GM23338 (cell line): ENCODE results near the gene ATP9A. TPM values are rescaled to one million over a fixed set of nuclear protein-coding genes. Genes with fewer than 3 reads are reported as not detected.

Experiments
- ATAC-seq: fragments of 200-7000 bp; cut with Tn5 transposase; 3 replicates; pipeline ENCODE4 v1.9.1; 2020
- DNase-seq: peaks from one replicate; pipeline ENCODE4 v3.0.0-alpha.2; 2015; ENCODE audit warnings: low spot score
- H2AFZ ChIP-seq: fragments of 200-600 bp; sonication (generic); 2 replicates; pipeline ENCODE4 v1.8.0; 2016; ENCODE audit warnings: antibody characterized with exemption, mild to moderate bottlenecking, moderate library complexity
- H3F3A ChIP-seq: fragments of 200-600 bp; sonication (generic); replicated peaks from 2 replicates; pipeline ENCODE4 v1.8.0; 2017; ENCODE audit warnings: antibody characterized with exemption, mixed run types, low read depth
- H3K27ac ChIP-seq: fragments of 200-600 bp; sonication (generic); 2 replicates; pipeline ENCODE4 v1.6.1; 2016; ENCODE audit warnings: low read depth
- H3K27me3 ChIP-seq: fragments of 200-600 bp; sonication (generic); 2 replicates; pipeline ENCODE4 v1.8.0; 2016; ENCODE audit warnings: mild to moderate bottlenecking, mixed run types, moderate library complexity; ENCODE audit not compliant: insufficient read depth
- H3K36me3 ChIP-seq: fragments of 200-600 bp; sonication (generic); 2 replicates; pipeline ENCODE4 v1.8.0; 2016; ENCODE audit warnings: mild to moderate bottlenecking; ENCODE audit not compliant: insufficient read depth
- H3K4me1 ChIP-seq: fragments of 200-600 bp; sonication (generic); 2 replicates; pipeline ENCODE4 v1.8.0; 2016; ENCODE audit warnings: mild to moderate bottlenecking, moderate library complexity; ENCODE audit not compliant: insufficient read depth
- H3K4me2 ChIP-seq: fragments of 200-600 bp; sonication (generic); 2 replicates; pipeline ENCODE4 v1.7.1; 2017; ENCODE audit warnings: mixed run types
- H3K4me3 ChIP-seq: fragments of 200-600 bp; sonication (generic); 2 replicates; pipeline ENCODE4 v1.6.1; 2016; ENCODE audit warnings: mixed run types
- H3K79me2 ChIP-seq: fragments of 200-600 bp; sonication (generic); replicated peaks from 2 replicates; pipeline ENCODE4 v1.8.0; 2017; ENCODE audit warnings: mild to moderate bottlenecking; ENCODE audit not compliant: insufficient read depth
- H3K9me2 ChIP-seq: fragments of 200-600 bp; sonication (generic); 2 replicates; pipeline ENCODE4 v1.8.0; 2017; ENCODE audit not compliant: insufficient read depth
- H4K20me1 ChIP-seq: fragments of 200-600 bp; sonication (generic); replicated peaks from 2 replicates; pipeline ENCODE4 v1.8.0; 2017; ENCODE audit warnings: mild to moderate bottlenecking; ENCODE audit not compliant: insufficient read depth
- H3K27ac Mint-ChIP-seq: 2 replicates; pipeline ENCODE4 v1.8.0; 2020; ENCODE audit warnings: inconsistent platforms, mild to moderate bottlenecking, moderate library complexity, mixed read lengths
- H3K27me3 Mint-ChIP-seq: 3 replicates; pipeline ENCODE4 v1.8.0; 2022; ENCODE audit warnings: low read depth, mild to moderate bottlenecking, moderate library complexity, mixed read lengths, inconsistent platforms; ENCODE audit not compliant: insufficient read depth, poor library complexity
- H3K36me3 Mint-ChIP-seq: 3 replicates; pipeline ENCODE4 v1.8.0; 2021; ENCODE audit warnings: low read depth, mild to moderate bottlenecking, inconsistent platforms, moderate library complexity, mixed read lengths
- H3K4me1 Mint-ChIP-seq: 3 replicates; pipeline ENCODE4 v1.8.0; 2020; ENCODE audit warnings: mild to moderate bottlenecking, inconsistent platforms, mixed read lengths
- H3K4me3 Mint-ChIP-seq: 3 replicates; pipeline ENCODE4 v1.8.0; 2021; ENCODE audit warnings: moderate library complexity, mild to moderate bottlenecking, inconsistent platforms, mixed read lengths
- H3K9me3 Mint-ChIP-seq: 3 replicates; pipeline ENCODE4 v1.8.0; 2020; ENCODE audit warnings: moderate library complexity, mild to moderate bottlenecking, inconsistent platforms, mixed read lengths
- POLR2AphosphoS5 ChIP-seq: IDR thresholded peaks from 2 replicates; pipeline ENCODE4 v1.6.1; 2016; ENCODE audit warnings: antibody characterized with exemption, low read depth
- STAT1 ChIP-seq: IDR thresholded peaks from one replicate; pipeline ENCODE4 v1.6.1; 2016; ENCODE audit warnings: antibody characterized with exemption; ENCODE audit not compliant: unreplicated experiment
- polyA plus RNA-seq: library from polyadenylated mRNA; unstranded; fragments of >200 nt; fragmentation: Nextera tagmentation; extraction: Ambion mirVana; gene quantifications from 2 replicates; pipeline ENCODE4 v1.2.1, GENCODE V29; 2016
- total RNA-seq: library from RNA; depleted of rRNA; stranded (reverse); fragments of >200 nt; shearing (Covaris generic); gene quantifications from 2 replicates; pipeline ENCODE4 v1.2.3, GENCODE V29; 2014
- TF ChIP-seq, protein P1 (sequence below): IDR thresholded peaks from one replicate; pipeline ENCODE4 v1.6.1; 2018; ENCODE audit warnings: antibody characterized with exemption; ENCODE audit not compliant: unreplicated experiment
- TF ChIP-seq, protein P2 (sequence below): fragments of 250-450 bp; sonication (Bioruptor Pico); IDR thresholded peaks from 2 replicates; pipeline ENCODE4 v1.5.0; 2020; ENCODE audit warnings: mild to moderate bottlenecking, moderate library complexity
- TF ChIP-seq, protein P3 (sequence below): IDR thresholded peaks from 2 replicates; pipeline ENCODE4 v1.6.1; 2016; ENCODE audit warnings: antibody characterized with exemption
- TF ChIP-seq, protein P4 (sequence below), 2 experiments: fragments of 200-600 bp in 1 of 2; sonication (generic) in 1 of 2; conservative IDR thresholded peaks; 2 replicates each; pipeline versions ENCODE4 v1.5.1 to v1.6.1; 2016 to 2017; ENCODE audit warnings: antibody characterized with exemption in 2 of 2, low read depth in 2 of 2, mild to moderate bottlenecking in 2 of 2, moderate library complexity in 1 of 2

The ATP9A gene
- total and polyA plus RNA-seq, 2 experiments from 2014 or later = 0.94 to 5.9 TPM

DNA sequence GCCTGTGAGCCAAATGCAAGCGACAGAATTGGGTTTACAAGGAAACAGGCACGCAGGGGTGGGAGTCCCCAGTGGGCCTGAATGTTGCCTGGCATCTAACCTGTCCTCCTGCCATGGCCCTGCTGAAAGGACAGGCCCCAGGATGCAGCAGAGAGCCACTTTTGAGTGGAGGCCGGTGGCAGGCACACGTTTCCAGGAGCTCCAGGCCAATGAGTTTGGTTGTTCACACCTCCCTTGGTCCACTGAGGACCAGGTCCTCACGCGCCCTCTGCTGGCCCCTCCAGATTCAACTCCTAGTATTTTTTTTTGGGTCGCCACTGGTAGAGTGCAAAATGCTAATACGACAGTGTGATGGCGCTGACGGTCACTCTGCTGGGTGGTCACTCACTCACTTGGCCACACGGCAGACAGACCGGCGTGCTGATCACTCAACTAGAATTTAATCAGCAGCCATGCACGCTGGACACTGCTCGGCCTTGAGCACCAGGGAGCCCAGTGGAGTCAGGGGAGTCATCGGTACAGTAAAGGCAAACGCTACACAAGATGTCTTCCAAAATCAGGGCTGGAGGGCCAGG lies 143.9 kb downstream of the ATP9A start:
- ATAC-seq (peak; percentile 93), DNase-seq (peak; percentile 92)
- Mint-ChIP-seq H3K9me3 (no peaks in the 10 kb centered on the region), H3K4me1 (peaks cover 7% of the 10 kb centered on the region), H3K36me3 (no peaks in the 10 kb centered on the region), H3K27ac (peak overlapping the region; percentile 65; the same call in 1 of the 2 replicates), H3K4me3 (no peak overlapping the region), H3K27me3 (peaks cover 5% of the 10 kb centered on the region)
- no peaks in the 10 kb centered on the region for H3K79me2 ChIP-seq
- H3K27me3 ChIP-seq = no peaks in the 10 kb centered on the region
- no peaks in the 10 kb centered on the region for H3K4me1 ChIP-seq
- H2AFZ ChIP-seq = no peak overlapping the region; the same call in 1 of the 2 replicates
- H3F3A ChIP-seq = no peaks in the 10 kb centered on the region
- no peaks in the 10 kb centered on the region for H3K9me2 ChIP-seq
- no peaks in the 10 kb centered on the region for H4K20me1 ChIP-seq
- H3K36me3 ChIP-seq = no peaks in the 10 kb centered on the region
- no peak overlapping the region for H3K27ac ChIP-seq
- H3K4me3 ChIP-seq = no peak overlapping the region
- no peak overlapping the region for H3K4me2 ChIP-seq
- TF ChIP-seq STAT1 = no peak
- TF ChIP-seq, protein P1, sequence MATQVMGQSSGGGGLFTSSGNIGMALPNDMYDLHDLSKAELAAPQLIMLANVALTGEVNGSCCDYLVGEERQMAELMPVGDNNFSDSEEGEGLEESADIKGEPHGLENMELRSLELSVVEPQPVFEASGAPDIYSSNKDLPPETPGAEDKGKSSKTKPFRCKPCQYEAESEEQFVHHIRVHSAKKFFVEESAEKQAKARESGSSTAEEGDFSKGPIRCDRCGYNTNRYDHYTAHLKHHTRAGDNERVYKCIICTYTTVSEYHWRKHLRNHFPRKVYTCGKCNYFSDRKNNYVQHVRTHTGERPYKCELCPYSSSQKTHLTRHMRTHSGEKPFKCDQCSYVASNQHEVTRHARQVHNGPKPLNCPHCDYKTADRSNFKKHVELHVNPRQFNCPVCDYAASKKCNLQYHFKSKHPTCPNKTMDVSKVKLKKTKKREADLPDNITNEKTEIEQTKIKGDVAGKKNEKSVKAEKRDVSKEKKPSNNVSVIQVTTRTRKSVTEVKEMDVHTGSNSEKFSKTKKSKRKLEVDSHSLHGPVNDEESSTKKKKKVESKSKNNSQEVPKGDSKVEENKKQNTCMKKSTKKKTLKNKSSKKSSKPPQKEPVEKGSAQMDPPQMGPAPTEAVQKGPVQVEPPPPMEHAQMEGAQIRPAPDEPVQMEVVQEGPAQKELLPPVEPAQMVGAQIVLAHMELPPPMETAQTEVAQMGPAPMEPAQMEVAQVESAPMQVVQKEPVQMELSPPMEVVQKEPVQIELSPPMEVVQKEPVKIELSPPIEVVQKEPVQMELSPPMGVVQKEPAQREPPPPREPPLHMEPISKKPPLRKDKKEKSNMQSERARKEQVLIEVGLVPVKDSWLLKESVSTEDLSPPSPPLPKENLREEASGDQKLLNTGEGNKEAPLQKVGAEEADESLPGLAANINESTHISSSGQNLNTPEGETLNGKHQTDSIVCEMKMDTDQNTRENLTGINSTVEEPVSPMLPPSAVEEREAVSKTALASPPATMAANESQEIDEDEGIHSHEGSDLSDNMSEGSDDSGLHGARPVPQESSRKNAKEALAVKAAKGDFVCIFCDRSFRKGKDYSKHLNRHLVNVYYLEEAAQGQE = no peak
- no peak for TF ChIP-seq POLR2AphosphoS5
- TF ChIP-seq, protein P2, sequence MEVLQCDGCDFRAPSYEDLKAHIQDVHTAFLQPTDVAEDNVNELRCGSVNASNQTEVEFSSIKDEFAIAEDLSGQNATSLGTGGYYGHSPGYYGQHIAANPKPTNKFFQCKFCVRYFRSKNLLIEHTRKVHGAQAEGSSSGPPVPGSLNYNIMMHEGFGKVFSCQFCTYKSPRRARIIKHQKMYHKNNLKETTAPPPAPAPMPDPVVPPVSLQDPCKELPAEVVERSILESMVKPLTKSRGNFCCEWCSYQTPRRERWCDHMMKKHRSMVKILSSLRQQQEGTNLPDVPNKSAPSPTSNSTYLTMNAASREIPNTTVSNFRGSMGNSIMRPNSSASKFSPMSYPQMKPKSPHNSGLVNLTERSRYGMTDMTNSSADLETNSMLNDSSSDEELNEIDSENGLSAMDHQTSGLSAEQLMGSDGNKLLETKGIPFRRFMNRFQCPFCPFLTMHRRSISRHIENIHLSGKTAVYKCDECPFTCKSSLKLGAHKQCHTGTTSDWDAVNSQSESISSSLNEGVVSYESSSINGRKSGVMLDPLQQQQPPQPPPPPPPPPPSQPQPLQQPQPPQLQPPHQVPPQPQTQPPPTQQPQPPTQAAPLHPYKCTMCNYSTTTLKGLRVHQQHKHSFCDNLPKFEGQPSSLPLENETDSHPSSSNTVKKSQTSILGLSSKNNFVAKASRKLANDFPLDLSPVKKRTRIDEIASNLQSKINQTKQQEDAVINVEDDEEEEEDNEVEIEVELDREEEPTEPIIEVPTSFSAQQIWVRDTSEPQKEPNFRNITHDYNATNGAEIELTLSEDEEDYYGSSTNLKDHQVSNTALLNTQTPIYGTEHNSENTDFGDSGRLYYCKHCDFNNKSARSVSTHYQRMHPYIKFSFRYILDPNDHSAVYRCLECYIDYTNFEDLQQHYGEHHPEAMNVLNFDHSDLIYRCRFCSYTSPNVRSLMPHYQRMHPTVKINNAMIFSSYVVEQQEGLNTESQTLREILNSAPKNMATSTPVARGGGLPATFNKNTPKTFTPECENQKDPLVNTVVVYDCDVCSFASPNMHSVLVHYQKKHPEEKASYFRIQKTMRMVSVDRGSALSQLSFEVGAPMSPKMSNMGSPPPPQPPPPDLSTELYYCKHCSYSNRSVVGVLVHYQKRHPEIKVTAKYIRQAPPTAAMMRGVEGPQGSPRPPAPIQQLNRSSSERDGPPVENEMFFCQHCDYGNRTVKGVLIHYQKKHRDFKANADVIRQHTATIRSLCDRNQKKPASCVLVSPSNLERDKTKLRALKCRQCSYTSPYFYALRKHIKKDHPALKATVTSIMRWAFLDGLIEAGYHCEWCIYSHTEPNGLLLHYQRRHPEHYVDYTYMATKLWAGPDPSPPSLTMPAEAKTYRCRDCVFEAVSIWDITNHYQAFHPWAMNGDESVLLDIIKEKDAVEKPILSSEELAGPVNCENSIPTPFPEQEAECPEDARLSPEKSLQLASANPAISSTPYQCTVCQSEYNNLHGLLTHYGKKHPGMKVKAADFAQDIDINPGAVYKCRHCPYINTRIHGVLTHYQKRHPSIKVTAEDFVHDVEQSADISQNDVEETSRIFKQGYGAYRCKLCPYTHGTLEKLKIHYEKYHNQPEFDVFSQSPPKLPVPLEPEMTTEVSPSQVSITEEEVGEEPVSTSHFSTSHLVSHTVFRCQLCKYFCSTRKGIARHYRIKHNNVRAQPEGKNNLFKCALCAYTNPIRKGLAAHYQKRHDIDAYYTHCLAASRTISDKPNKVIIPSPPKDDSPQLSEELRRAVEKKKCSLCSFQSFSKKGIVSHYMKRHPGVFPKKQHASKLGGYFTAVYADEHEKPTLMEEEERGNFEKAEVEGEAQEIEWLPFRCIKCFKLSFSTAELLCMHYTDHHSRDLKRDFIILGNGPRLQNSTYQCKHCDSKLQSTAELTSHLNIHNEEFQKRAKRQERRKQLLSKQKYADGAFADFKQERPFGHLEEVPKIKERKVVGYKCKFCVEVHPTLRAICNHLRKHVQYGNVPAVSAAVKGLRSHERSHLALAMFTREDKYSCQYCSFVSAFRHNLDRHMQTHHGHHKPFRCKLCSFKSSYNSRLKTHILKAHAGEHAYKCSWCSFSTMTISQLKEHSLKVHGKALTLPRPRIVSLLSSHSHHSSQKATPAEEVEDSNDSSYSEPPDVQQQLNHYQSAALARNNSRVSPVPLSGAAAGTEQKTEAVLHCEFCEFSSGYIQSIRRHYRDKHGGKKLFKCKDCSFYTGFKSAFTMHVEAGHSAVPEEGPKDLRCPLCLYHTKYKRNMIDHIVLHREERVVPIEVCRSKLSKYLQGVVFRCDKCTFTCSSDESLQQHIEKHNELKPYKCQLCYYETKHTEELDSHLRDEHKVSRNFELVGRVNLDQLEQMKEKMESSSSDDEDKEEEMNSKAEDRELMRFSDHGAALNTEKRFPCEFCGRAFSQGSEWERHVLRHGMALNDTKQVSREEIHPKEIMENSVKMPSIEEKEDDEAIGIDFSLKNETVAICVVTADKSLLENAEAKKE (CRISPR knock-in tag) = peak; percentile 38; the same call in 1 of the 2 replicates
- TF ChIP-seq, protein P3, sequence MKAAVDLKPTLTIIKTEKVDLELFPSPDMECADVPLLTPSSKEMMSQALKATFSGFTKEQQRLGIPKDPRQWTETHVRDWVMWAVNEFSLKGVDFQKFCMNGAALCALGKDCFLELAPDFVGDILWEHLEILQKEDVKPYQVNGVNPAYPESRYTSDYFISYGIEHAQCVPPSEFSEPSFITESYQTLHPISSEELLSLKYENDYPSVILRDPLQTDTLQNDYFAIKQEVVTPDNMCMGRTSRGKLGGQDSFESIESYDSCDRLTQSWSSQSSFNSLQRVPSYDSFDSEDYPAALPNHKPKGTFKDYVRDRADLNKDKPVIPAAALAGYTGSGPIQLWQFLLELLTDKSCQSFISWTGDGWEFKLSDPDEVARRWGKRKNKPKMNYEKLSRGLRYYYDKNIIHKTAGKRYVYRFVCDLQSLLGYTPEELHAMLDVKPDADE = no peak
- TF ChIP-seq, protein P4, sequence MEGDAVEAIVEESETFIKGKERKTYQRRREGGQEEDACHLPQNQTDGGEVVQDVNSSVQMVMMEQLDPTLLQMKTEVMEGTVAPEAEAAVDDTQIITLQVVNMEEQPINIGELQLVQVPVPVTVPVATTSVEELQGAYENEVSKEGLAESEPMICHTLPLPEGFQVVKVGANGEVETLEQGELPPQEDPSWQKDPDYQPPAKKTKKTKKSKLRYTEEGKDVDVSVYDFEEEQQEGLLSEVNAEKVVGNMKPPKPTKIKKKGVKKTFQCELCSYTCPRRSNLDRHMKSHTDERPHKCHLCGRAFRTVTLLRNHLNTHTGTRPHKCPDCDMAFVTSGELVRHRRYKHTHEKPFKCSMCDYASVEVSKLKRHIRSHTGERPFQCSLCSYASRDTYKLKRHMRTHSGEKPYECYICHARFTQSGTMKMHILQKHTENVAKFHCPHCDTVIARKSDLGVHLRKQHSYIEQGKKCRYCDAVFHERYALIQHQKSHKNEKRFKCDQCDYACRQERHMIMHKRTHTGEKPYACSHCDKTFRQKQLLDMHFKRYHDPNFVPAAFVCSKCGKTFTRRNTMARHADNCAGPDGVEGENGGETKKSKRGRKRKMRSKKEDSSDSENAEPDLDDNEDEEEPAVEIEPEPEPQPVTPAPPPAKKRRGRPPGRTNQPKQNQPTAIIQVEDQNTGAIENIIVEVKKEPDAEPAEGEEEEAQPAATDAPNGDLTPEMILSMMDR (conservative IDR thresholded peaks at IDR 0.05; ENCODE audit: low read depth in 2 of 2) = peak; percentile 72 to 87
